GM06990 (cell line): ENCODE results near the gene PLSCR3.
"Not testable (repeated sequence)": the region's sequence is repeated elsewhere in the genome, so short reads cannot be mapped to it uniquely, and the experiment has no call there.

Experiments
- DNase-seq: peaks from one replicate; pipeline ENCODE4 v3.0.0-alpha.2; 2011; ENCODE audit not compliant: insufficient read length; ENCODE audit errors: extremely low read depth
- H3K27me3 ChIP-seq: replicated peaks from 2 replicates; pipeline ENCODE4 v1.6.0; 2011; ENCODE audit warnings: low read length; ENCODE audit not compliant: control insufficient read depth, insufficient read depth
- H3K36me3 ChIP-seq: 2 replicates; pipeline ENCODE4 v1.5.1; 2011; ENCODE audit warnings: low read length; ENCODE audit not compliant: control insufficient read depth, insufficient read depth
- H3K4me3 ChIP-seq: replicated peaks from 2 replicates; pipeline ENCODE4 v1.5.1; 2011; ENCODE audit warnings: low read depth, mild to moderate bottlenecking, control low read depth, low read length
- CTCF ChIP-seq: IDR thresholded peaks from 2 replicates; pipeline ENCODE4 v1.5.1; 2011; ENCODE audit warnings: low read length, control low read depth, mild to moderate bottlenecking, inconsistent platforms; ENCODE audit not compliant: insufficient read depth, poor library complexity, severe bottlenecking

PLSCR3 gene

GRCh38 chr17:7374353-7374752 lies 20.0 kb downstream of the PLSCR3 start:
- H3K4me3 ChIP-seq, result no peak overlapping the region
- no peak for DNase-seq
- no peaks in the 10 kb centered on the region for H3K27me3 ChIP-seq
- TF ChIP-seq CTCF, result no peak
- no peaks in the 10 kb centered on the region for H3K36me3 ChIP-seq

GRCh38 chr17:7370853-7371252 lies 23.5 kb downstream of the PLSCR3 start:
- no peak for DNase-seq
- Histone ChIP-seq H3K36me3 (no peaks in the 10 kb centered on the region), H3K27me3 (no peaks in the 10 kb centered on the region), H3K4me3 (no peak overlapping the region)
- no peak for TF ChIP-seq CTCF

GRCh38 chr17:7369825-7370224 lies 24.5 kb downstream of the PLSCR3 start:
- no peak for TF ChIP-seq CTCF
- Histone ChIP-seq H3K36me3 (no peaks in the 10 kb centered on the region), H3K27me3 (no peaks in the 10 kb centered on the region), H3K4me3 (no peak overlapping the region)
- DNase-seq, result no peak

GRCh38 chr17:7368599-7368994 lies 25.7 kb downstream of the PLSCR3 start:
- not testable (repeated sequence) for H3K27me3 ChIP-seq, DNase-seq, H3K4me3 ChIP-seq, H3K36me3 ChIP-seq

- no peaks in the 10 kb centered on the region for H3K36me3 ChIP-seq
- H3K4me3 ChIP-seq, result no peak overlapping the region
- DNase-seq, result no peak
- no peaks in the 10 kb centered on the region for H3K27me3 ChIP-seq
- no peak for TF ChIP-seq CTCF
These were observed 26.3 kb downstream of the PLSCR3 start for GRCh38 chr17:7367918-7368598.

- TF ChIP-seq CTCF, result no peak
- Histone ChIP-seq H3K36me3 (no peaks in the 10 kb centered on the region), H3K4me3 (no peak overlapping the region), H3K27me3 (no peaks in the 10 kb centered on the region)
- no peak for DNase-seq
These were observed 27.2 kb downstream of the PLSCR3 start for GRCh38 chr17:7367083-7367482.

- H3K4me3 ChIP-seq, DNase-seq, H3K36me3 ChIP-seq, H3K27me3 ChIP-seq: not testable (repeated sequence)
These were observed 28.4 kb downstream of the PLSCR3 start for GRCh38 chr17:7365963-7366362.
